Measurements from ENCODE around the gene ST14.

The ST14 gene

GRCh38 chr11:130175898-130176297, 16.3 kb downstream of the ST14 start:
- no peak overlapping the region for H3K4me3 ChIP-seq (ENCODE audit: control insufficient read depth, low read depth, low read length)
- TF ChIP-seq CTCF (conservative IDR thresholded peaks at IDR 0.05; ENCODE audit: control insufficient read depth, insufficient read depth, low read depth, low read length) = no peak
- DNase-seq (ENCODE audit: low read depth) = no peak

- no peak for DNase-seq (ENCODE audit: low read depth)
- TF ChIP-seq CTCF (conservative IDR thresholded peaks at IDR 0.05; ENCODE audit: control insufficient read depth, insufficient read depth, low read depth, low read length) = no peak
- no peak overlapping the region for H3K4me3 ChIP-seq (ENCODE audit: control insufficient read depth, low read depth, low read length)
Measured at GRCh38 chr11:130177782-130178181, 18.2 kb downstream of the ST14 start.

- H3K4me3 ChIP-seq (ENCODE audit: control insufficient read depth, low read depth, low read length) = no peak overlapping the region
- DNase-seq (ENCODE audit: low read depth) = peak; percentile 56
- no peak for TF ChIP-seq CTCF (conservative IDR thresholded peaks at IDR 0.05; ENCODE audit: control insufficient read depth, insufficient read depth, low read depth, low read length)
Measured at GRCh38 chr11:130178441-130179339, 19.1 kb downstream of the ST14 start.

- H3K4me3 ChIP-seq (ENCODE audit: control insufficient read depth, low read depth, low read length) = no peak overlapping the region
- DNase-seq (ENCODE audit: low read depth) = no peak
- no peak for TF ChIP-seq CTCF (conservative IDR thresholded peaks at IDR 0.05; ENCODE audit: control insufficient read depth, insufficient read depth, low read depth, low read length)
Measured at GRCh38 chr11:130179396-130180306, 20.1 kb downstream of the ST14 start.

GRCh38 chr11:130180491-130180890, 20.9 kb downstream of the ST14 start:
- no peak for TF ChIP-seq CTCF (conservative IDR thresholded peaks at IDR 0.05; ENCODE audit: control insufficient read depth, insufficient read depth, low read depth, low read length)
- peak; percentile 56 for DNase-seq (ENCODE audit: low read depth)
- no peak overlapping the region for H3K4me3 ChIP-seq (ENCODE audit: control insufficient read depth, low read depth, low read length)

GRCh38 chr11:130180896-130181294, 21.3 kb downstream of the ST14 start:
- no peak for TF ChIP-seq CTCF (conservative IDR thresholded peaks at IDR 0.05; ENCODE audit: control insufficient read depth, insufficient read depth, low read depth, low read length)
- H3K4me3 ChIP-seq (ENCODE audit: control insufficient read depth, low read depth, low read length) = no peak overlapping the region
- no peak for DNase-seq (ENCODE audit: low read depth)
